ENCODE data around the gene CDKL2. TPM values are rescaled to one million over a fixed set of nuclear protein-coding genes. Genes with fewer than 3 reads are reported as not detected.
A peak's percentile ranks its signal among the peaks of the same experiment; 100 is the strongest.

The CDKL2 gene
- 0.62 and 1.2 TPM in 2 replicates for total RNA-seq (2011; cell fraction: chromatin; rRNA removed; ENCODE audit: low replicate concordance)
- total RNA-seq (2011; cell fraction: nucleolus; rRNA removed) = 0.17 TPM in 1 of 2 replicates, not detected in the other
- total RNA-seq (2011; cell fraction: nucleoplasm; rRNA removed) = 0.07 TPM in 1 of 2 replicates, not detected in the other
- not detected in 2 replicates for total RNA-seq (2014; rRNA removed)
- 0.06 TPM in 1 of 2 replicates, not detected in the other for total RNA-seq (2014; rRNA removed; fragmentation: Illumina TruSeq; extraction: Trizol)
- total RNA-seq (2015; rRNA removed; fragmentation: Illumina TruSeq; extraction: Trizol) = 0.04 TPM in 1 of 2 replicates, not detected in the other
- 0.16 TPM in 1 of 2 replicates, not detected in the other for total RNA-seq (2021)
- polyA plus RNA-seq (2011; rRNA removed) = 0.05 TPM in 1 of 2 replicates, not detected in the other
- polyA plus RNA-seq (2011; cell fraction: cytosol; rRNA removed) = 0.01 TPM in 1 of 2 replicates, not detected in the other
- not detected in 2 replicates for polyA plus RNA-seq (2011; cell fraction: nucleus; rRNA removed)
- polyA plus RNA-seq (2012) = 0.05 TPM in 1 of 2 replicates, not detected in the other
- polyA plus RNA-seq (2014; fragmentation: Illumina TruSeq; extraction: Trizol) = not detected in 2 replicates
- under 1 TPM in 1 of 2 experiments, not detected in 1; 0.01 TPM for polyA plus RNA-seq (2014; fragmentation: Nextera tagmentation; extraction: Ambion mirVana)
- 0.03 TPM in 1 of 2 replicates, not detected in the other for polyA plus RNA-seq (2014; rRNA removed)
- polyA minus RNA-seq (2011; rRNA and poly(A)+ RNA removed) = not detected in 2 replicates
- not detected in 2 replicates for polyA minus RNA-seq (2011; cell fraction: cytosol; rRNA and poly(A)+ RNA removed)
- not detected in 2 replicates for polyA minus RNA-seq (2011; cell fraction: nucleus; rRNA and poly(A)+ RNA removed)
- percentile 23 among the genes with signal in this experiment for Bru-seq, nascent RNA
- BruChase-seq, experiment 1, labeled RNA remaining after a 2-hour chase = percentile 52 among the genes with signal in this experiment
- percentile 50 among the genes with signal in this experiment for BruChase-seq, experiment 2, labeled RNA remaining after a 6-hour chase
- long read RNA-seq, experiment 1 = 0 reads
- long read RNA-seq, experiment 2 = 0 reads
- long read RNA-seq, experiment 3 = 0 reads

GRCh38 chr4:75630174-75630936, at the start of gene CDKL2:
TSS of gene CDKL2 (minus strand) at chr4:75630528. CDS start at chr4:75625988, 4,540 bp downstream.
- Histone ChIP-seq H3K4me2 (ENCODE audit: insufficient read depth, low read length) (no peak within 1 kb of the TSS), H3K4me3 (no peak within 1 kb of the TSS)

More at GRCh38 chr4:75630174-75630936, at the start of gene CDKL2:
- DNase-seq (ENCODE audit: extremely low read depth in 1 of 4, low spot score in 3 of 4) (peak in 1 of 4 experiments; percentile 7), FAIRE-seq (no peak), ATAC-seq (no peak)
- WGBS (ENCODE audit: insufficient coverage, low coverage, missing lambda C conversion rate) = 92% methylated on average over 43 of the region's 57 CpGs
- CTCF ChIA-PET (ENCODE audit: low intra/inter-chr PET ratio) = no interaction called here
- no peak for TF ChIP-seq DLX4 (CRISPR knock-in tag; IDR thresholded peaks at IDR 0.05)
- TF ChIP-seq, protein P1, sequence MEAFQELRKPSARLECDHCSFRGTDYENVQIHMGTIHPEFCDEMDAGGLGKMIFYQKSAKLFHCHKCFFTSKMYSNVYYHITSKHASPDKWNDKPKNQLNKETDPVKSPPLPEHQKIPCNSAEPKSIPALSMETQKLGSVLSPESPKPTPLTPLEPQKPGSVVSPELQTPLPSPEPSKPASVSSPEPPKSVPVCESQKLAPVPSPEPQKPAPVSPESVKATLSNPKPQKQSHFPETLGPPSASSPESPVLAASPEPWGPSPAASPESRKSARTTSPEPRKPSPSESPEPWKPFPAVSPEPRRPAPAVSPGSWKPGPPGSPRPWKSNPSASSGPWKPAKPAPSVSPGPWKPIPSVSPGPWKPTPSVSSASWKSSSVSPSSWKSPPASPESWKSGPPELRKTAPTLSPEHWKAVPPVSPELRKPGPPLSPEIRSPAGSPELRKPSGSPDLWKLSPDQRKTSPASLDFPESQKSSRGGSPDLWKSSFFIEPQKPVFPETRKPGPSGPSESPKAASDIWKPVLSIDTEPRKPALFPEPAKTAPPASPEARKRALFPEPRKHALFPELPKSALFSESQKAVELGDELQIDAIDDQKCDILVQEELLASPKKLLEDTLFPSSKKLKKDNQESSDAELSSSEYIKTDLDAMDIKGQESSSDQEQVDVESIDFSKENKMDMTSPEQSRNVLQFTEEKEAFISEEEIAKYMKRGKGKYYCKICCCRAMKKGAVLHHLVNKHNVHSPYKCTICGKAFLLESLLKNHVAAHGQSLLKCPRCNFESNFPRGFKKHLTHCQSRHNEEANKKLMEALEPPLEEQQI (IDR thresholded peaks at IDR 0.05) = 0 out of 2 replicates have a peak, but pooled peaks have one; percentile 18
- TF ChIP-seq SRF (CRISPR knock-in tag; IDR thresholded peaks at IDR 0.05) = no peak
- TF ChIP-seq NFIC (IDR thresholded peaks at IDR 0.05) = peak; percentile 66
- TF ChIP-seq, protein P2, sequence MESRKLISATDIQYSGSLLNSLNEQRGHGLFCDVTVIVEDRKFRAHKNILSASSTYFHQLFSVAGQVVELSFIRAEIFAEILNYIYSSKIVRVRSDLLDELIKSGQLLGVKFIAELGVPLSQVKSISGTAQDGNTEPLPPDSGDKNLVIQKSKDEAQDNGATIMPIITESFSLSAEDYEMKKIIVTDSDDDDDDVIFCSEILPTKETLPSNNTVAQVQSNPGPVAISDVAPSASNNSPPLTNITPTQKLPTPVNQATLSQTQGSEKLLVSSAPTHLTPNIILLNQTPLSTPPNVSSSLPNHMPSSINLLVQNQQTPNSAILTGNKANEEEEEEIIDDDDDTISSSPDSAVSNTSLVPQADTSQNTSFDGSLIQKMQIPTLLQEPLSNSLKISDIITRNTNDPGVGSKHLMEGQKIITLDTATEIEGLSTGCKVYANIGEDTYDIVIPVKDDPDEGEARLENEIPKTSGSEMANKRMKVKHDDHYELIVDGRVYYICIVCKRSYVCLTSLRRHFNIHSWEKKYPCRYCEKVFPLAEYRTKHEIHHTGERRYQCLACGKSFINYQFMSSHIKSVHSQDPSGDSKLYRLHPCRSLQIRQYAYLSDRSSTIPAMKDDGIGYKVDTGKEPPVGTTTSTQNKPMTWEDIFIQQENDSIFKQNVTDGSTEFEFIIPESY (CRISPR knock-in tag; IDR thresholded peaks at IDR 0.05) = peak; percentile 91
- Histone ChIP-seq H3K9me3 (replicated peaks; ENCODE audit: control insufficient read depth, insufficient read depth, low read depth, low read length) (no peaks in the 10 kb centered on the region; the same call in 1 of the 2 replicates), H3K27ac (ENCODE audit: extremely low read depth, low read depth, low read length) (no peak within 1 kb of the TSS), H3K36me3 (ENCODE audit: control insufficient read depth, insufficient read depth, low read length) (no peaks in the 10 kb centered on the region), H3K9ac (ENCODE audit: insufficient read depth in 1 of 2, low read depth in 2 of 2, low read length in 2 of 2) (no peak within 1 kb of the TSS), H3K27me3 (ENCODE audit: control insufficient read depth in 2 of 2, insufficient read depth in 2 of 2, low read length in 2 of 2) (no peaks in the 10 kb centered on the region), H3K4me1 (replicated peaks in 1 of 2; ENCODE audit: control insufficient read depth in 2 of 2, insufficient read depth in 2 of 2, low read length in 2 of 2) (peaks cover 0 to 8% of the 10 kb centered on the region in 2 experiments; a peak in 2 of 5 replicates), H4K20me1 (replicated peaks; ENCODE audit: control insufficient read depth, insufficient read depth, low read length) (no peaks in the 10 kb centered on the region), H2AFZ (ENCODE audit: low read depth, low read length) (no peak within 1 kb of the TSS), H3K9me1 (ENCODE audit: control insufficient read depth, insufficient read depth, low read length) (no peaks in the 10 kb centered on the region), H3K79me2 (ENCODE audit: control insufficient read depth, insufficient read depth, low read length) (no peaks in the 10 kb centered on the region)
- intact Hi-C loops (cut with micrococcal nuclease) = no loop called here
- no TSS peak for BruUV-seq (replicated peaks)
- POLR2A ChIA-PET = no interaction called here
- in situ Hi-C loops (cut with MboI) = no loop called here

Measured in K562 (cell line).